ENCODE measurements around the gene EIF3D. TPM values are rescaled to one million over a fixed set of nuclear protein-coding genes. Genes with fewer than 3 reads are reported as not detected.

Gene EIF3D
- total and polyA plus RNA-seq, 2 experiments from 2014 or later: 148 to 381 TPM

DNA sequence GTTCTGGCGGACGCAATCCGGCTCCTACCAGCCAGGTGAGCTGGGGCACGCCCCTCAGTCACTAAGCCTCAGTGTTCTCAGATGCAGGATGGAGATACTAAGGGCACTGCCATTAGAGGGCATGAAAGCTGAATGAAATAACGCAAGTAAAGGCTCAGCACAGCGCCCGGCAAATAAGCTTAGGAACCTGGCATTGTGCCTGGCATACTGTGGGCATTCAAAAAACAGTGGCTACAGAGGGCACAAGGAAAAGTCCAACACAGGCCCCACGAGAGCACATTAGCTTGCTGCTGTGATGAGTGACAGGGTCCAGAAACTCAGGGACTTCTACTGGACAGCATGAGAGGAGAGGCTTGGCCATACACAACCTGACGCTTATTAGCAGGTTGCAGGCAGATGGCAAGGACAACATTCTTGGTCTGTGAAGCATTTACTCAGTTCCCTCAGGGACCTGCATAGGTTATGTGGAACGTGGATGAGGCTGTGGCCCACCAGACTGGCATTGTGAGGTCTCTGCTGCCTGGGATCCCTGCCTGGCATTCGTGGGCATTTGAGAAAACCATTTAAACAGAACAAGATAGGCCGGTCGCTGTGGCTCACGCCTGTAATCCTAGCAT lies 59.8 kb downstream of the EIF3D start:
- Mint-ChIP-seq H3K4me1 (no peaks in the 10 kb centered on the region; the same call in 2 of the 3 replicates), H3K4me3 (no peak overlapping the region), H3K27me3 (ENCODE audit: insufficient read depth, low read depth, poor library complexity) (peaks cover 10% of the 10 kb centered on the region), H3K36me3 (ENCODE audit: low read depth) (peaks cover 2% of the 10 kb centered on the region; the same call in 1 of the 3 replicates), H3K27ac (no peak overlapping the region), H3K9me3 (no peaks in the 10 kb centered on the region)
- ATAC-seq (no peak), DNase-seq (ENCODE audit: low spot score) (no peak)
- no peak overlapping the region for H3K4me2 ChIP-seq
- no peaks in the 10 kb centered on the region for H4K20me1 ChIP-seq (replicated peaks; ENCODE audit: insufficient read depth)
- H3K27ac ChIP-seq (ENCODE audit: low read depth): no peak overlapping the region
- no peak for TF ChIP-seq CREB1 (CRISPR knock-in tag; IDR thresholded peaks at IDR 0.05; ENCODE audit: low read depth)
- no peak for TF ChIP-seq JUNB (IDR thresholded peaks at IDR 0.05; ENCODE audit: unreplicated experiment)
- no peak for TF ChIP-seq POLR2AphosphoS5 (IDR thresholded peaks at IDR 0.05; ENCODE audit: low read depth)
- TF ChIP-seq EZH2phosphoT487 (IDR thresholded peaks at IDR 0.05; ENCODE audit: unreplicated experiment): no peak
- TF ChIP-seq ZNF114 (CRISPR knock-in tag; IDR thresholded peaks at IDR 0.05): no peak
- TF ChIP-seq EZH2 (IDR thresholded peaks at IDR 0.05; ENCODE audit: low read depth, unreplicated experiment): no peak
- TF ChIP-seq CTCF (conservative IDR thresholded peaks at IDR 0.05; ENCODE audit: low read depth in 2 of 2): no peak
- TF ChIP-seq, protein P1, sequence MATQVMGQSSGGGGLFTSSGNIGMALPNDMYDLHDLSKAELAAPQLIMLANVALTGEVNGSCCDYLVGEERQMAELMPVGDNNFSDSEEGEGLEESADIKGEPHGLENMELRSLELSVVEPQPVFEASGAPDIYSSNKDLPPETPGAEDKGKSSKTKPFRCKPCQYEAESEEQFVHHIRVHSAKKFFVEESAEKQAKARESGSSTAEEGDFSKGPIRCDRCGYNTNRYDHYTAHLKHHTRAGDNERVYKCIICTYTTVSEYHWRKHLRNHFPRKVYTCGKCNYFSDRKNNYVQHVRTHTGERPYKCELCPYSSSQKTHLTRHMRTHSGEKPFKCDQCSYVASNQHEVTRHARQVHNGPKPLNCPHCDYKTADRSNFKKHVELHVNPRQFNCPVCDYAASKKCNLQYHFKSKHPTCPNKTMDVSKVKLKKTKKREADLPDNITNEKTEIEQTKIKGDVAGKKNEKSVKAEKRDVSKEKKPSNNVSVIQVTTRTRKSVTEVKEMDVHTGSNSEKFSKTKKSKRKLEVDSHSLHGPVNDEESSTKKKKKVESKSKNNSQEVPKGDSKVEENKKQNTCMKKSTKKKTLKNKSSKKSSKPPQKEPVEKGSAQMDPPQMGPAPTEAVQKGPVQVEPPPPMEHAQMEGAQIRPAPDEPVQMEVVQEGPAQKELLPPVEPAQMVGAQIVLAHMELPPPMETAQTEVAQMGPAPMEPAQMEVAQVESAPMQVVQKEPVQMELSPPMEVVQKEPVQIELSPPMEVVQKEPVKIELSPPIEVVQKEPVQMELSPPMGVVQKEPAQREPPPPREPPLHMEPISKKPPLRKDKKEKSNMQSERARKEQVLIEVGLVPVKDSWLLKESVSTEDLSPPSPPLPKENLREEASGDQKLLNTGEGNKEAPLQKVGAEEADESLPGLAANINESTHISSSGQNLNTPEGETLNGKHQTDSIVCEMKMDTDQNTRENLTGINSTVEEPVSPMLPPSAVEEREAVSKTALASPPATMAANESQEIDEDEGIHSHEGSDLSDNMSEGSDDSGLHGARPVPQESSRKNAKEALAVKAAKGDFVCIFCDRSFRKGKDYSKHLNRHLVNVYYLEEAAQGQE (IDR thresholded peaks at IDR 0.05; ENCODE audit: unreplicated experiment): no peak
- no peak for TF ChIP-seq ZNF462 (CRISPR knock-in tag; IDR thresholded peaks at IDR 0.05)
- TF ChIP-seq STAT1 (IDR thresholded peaks at IDR 0.05; ENCODE audit: unreplicated experiment): no peak
- no peak for TF ChIP-seq ZNF331 (CRISPR knock-in tag; IDR thresholded peaks at IDR 0.05; ENCODE audit: low read depth)
- no peak overlapping the region for H3K4me3 ChIP-seq
- H3K79me2 ChIP-seq (replicated peaks; ENCODE audit: insufficient read depth): no peaks in the 10 kb centered on the region
- H2AFZ ChIP-seq: no peak overlapping the region
- H3K36me3 ChIP-seq (ENCODE audit: insufficient read depth): no peaks in the 10 kb centered on the region
- no peaks in the 10 kb centered on the region for H3K9me2 ChIP-seq (ENCODE audit: insufficient read depth)
- H3F3A ChIP-seq (replicated peaks; ENCODE audit: low read depth): no peaks in the 10 kb centered on the region
- no peaks in the 10 kb centered on the region for H3K4me1 ChIP-seq (ENCODE audit: insufficient read depth)
- no peaks in the 10 kb centered on the region for H3K27me3 ChIP-seq (ENCODE audit: insufficient read depth)

All from GM23338 (cell line).